Fibroblast of lung (primary cell): ENCODE measurements around the gene CARMIL3.

Experiments used
- EZH2 ChIP-seq: IDR thresholded peaks from 2 replicates; pipeline ENCODE4 v1.5.1; 2012; ENCODE audit warnings: low read length, control low read depth, mild to moderate bottlenecking; ENCODE audit errors: missing control alignments
- TF ChIP-seq, protein P1 (sequence below), 2 donors: IDR thresholded peaks in 1 of 2; conservative IDR thresholded peaks in 1 of 2; 1 replicate in 1 of 2; 2 replicates in 1 of 2; pipeline ENCODE4 v1.5.1; 2011 to 2012; ENCODE audit warnings: low read length in 2 of 2, control low read depth in 1 of 2, inconsistent platforms in 1 of 2, low read depth in 1 of 2, mild to moderate bottlenecking in 1 of 2

DNA sequence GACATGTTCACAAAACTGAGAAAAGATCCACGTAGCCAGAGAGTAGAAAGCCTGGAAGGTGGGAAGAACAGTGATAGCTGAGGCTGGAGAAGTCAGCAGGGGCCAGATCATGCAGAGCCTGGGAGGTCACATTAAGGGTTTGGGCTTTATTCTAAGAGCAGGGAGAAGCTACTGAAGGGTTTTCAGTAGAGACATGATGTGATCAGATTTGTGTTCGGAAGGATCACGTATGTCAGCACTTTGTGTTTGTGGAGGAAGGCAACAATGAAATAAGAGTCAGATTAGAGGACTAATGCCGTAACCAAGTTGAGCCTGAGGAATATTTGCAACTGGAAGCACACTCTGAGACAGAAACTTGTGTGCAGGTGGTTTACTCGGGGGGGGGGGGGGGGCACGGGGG, 38.1 kb downstream of the CARMIL3 start:
- TF ChIP-seq, protein P1, sequence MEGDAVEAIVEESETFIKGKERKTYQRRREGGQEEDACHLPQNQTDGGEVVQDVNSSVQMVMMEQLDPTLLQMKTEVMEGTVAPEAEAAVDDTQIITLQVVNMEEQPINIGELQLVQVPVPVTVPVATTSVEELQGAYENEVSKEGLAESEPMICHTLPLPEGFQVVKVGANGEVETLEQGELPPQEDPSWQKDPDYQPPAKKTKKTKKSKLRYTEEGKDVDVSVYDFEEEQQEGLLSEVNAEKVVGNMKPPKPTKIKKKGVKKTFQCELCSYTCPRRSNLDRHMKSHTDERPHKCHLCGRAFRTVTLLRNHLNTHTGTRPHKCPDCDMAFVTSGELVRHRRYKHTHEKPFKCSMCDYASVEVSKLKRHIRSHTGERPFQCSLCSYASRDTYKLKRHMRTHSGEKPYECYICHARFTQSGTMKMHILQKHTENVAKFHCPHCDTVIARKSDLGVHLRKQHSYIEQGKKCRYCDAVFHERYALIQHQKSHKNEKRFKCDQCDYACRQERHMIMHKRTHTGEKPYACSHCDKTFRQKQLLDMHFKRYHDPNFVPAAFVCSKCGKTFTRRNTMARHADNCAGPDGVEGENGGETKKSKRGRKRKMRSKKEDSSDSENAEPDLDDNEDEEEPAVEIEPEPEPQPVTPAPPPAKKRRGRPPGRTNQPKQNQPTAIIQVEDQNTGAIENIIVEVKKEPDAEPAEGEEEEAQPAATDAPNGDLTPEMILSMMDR (conservative IDR thresholded peaks at IDR 0.05 in 1 of 2, IDR thresholded peaks at IDR 0.05 in 1 of 2; ENCODE audit: low read depth in 1 of 2, low read length in 2 of 2) = no peak
- TF ChIP-seq EZH2 = no peak
